Neural progenitor cell (in vitro differentiated cells): ENCODE measurements around the gene COL4A4.

Experiments used
- CTCF ChIP-seq: fragments of 200-600 bp; sonication (generic); IDR thresholded peaks from 2 replicates; pipeline ENCODE4 v1.5.1; 2017; ENCODE audit warnings: antibody characterized with exemption, mild to moderate bottlenecking
- EZH2 ChIP-seq: fragments of 200-600 bp; sonication (generic); IDR thresholded peaks from 2 replicates; pipeline ENCODE4 v1.6.1; 2017; ENCODE audit warnings: antibody characterized with exemption, mild to moderate bottlenecking, moderate library complexity
- EZH2phosphoT487 ChIP-seq: fragments of 200-600 bp; sonication (generic); IDR thresholded peaks from 2 replicates; pipeline ENCODE4 v1.6.1; 2017; ENCODE audit warnings: antibody characterized with exemption

- no peak for TF ChIP-seq CTCF
- no peak for TF ChIP-seq EZH2phosphoT487
- TF ChIP-seq EZH2: no peak
These were observed 16.8 kb upstream of the COL4A4 start for GRCh38 chr2:227180770-227181169.
